Neural crest cell (in vitro differentiated cells): ENCODE data around the gene DBN1. TPM values are rescaled to one million over a fixed set of nuclear protein-coding genes. Genes with fewer than 3 reads are reported as not detected.

Source experiments
- DNase-seq: peaks from one replicate; pipeline ENCODE4 v3.0.0; 2021; ENCODE audit warnings: low read depth, mixed read lengths, low spot score
- H3K27ac Mint-ChIP-seq: one replicate; pipeline ENCODE4 v1.8.0; 2021; ENCODE audit warnings: mild to moderate bottlenecking, mixed read lengths; ENCODE audit not compliant: unreplicated experiment
- H3K27me3 Mint-ChIP-seq: 2 replicates; pipeline ENCODE4 v1.8.0; 2021; ENCODE audit warnings: low read depth, mild to moderate bottlenecking, mixed read lengths
- H3K36me3 Mint-ChIP-seq: 2 replicates; pipeline ENCODE4 v1.8.0; 2021; ENCODE audit warnings: low read depth, mild to moderate bottlenecking, mixed read lengths
- H3K4me1 Mint-ChIP-seq: 2 replicates; pipeline ENCODE4 v1.8.0; 2021; ENCODE audit warnings: mixed read lengths
- H3K4me3 Mint-ChIP-seq: one replicate; pipeline ENCODE4 v1.8.0; 2021; ENCODE audit warnings: mild to moderate bottlenecking, mixed read lengths
- H3K9me3 Mint-ChIP-seq: 2 replicates; pipeline ENCODE4 v1.8.0; 2021; ENCODE audit warnings: mixed read lengths
- CTCF ChIP-seq: fragments of 200-600 bp; sonication (generic); conservative IDR thresholded peaks from 2 replicates; pipeline ENCODE4 v1.5.0; 2021; ENCODE audit warnings: antibody characterized with exemption, mild to moderate bottlenecking
- total RNA-seq: library from RNA; stranded (reverse); gene quantifications from 2 replicates; pipeline ENCODE4 v1.2.1, GENCODE V29; 2021

DBN1 gene
- total RNA-seq, 1 donor from 2014 or later: 410 TPM

- Mint-ChIP-seq H3K4me1 (peaks cover 37% of the 10 kb centered on the region), H3K27ac (peak overlapping the region; percentile 78), H3K4me3 (peak overlapping the region; percentile 93), H3K36me3 (peaks cover 12% of the 10 kb centered on the region), H3K27me3 (peaks cover 37% of the 10 kb centered on the region), H3K9me3 (no peaks in the 10 kb centered on the region)
- TF ChIP-seq CTCF: no peak
- DNase-seq: no peak
These were observed 16.9 kb downstream of the DBN1 start for GRCh38 chr5:177456591-177456964.

GRCh38 chr5:177455661-177456590 is 17.5 kb downstream of the DBN1 start:
- H3K4me1 Mint-ChIP-seq: peaks cover 35% of the 10 kb centered on the region
- H3K9me3 Mint-ChIP-seq: no peaks in the 10 kb centered on the region
- DNase-seq: peak; percentile 98
- peak overlapping the region; percentile 93 for H3K4me3 Mint-ChIP-seq
- peaks cover 35% of the 10 kb centered on the region for H3K27me3 Mint-ChIP-seq
- peaks cover 9% of the 10 kb centered on the region for H3K36me3 Mint-ChIP-seq
- TF ChIP-seq CTCF: peak; percentile 96
- H3K27ac Mint-ChIP-seq: peak overlapping the region; percentile 78

GRCh38 chr5:177455036-177455660 is 18.3 kb downstream of the DBN1 start:
- peak; percentile 82 for TF ChIP-seq CTCF
- peak; percentile 84 for DNase-seq
- H3K36me3 Mint-ChIP-seq: peaks cover 12% of the 10 kb centered on the region
- peaks cover 38% of the 10 kb centered on the region for H3K27me3 Mint-ChIP-seq
- H3K27ac Mint-ChIP-seq: no peak overlapping the region
- no peaks in the 10 kb centered on the region for H3K9me3 Mint-ChIP-seq
- H3K4me3 Mint-ChIP-seq: peak overlapping the region; percentile 78
- peaks cover 43% of the 10 kb centered on the region for H3K4me1 Mint-ChIP-seq

- TF ChIP-seq CTCF: peak; percentile 97
- Mint-ChIP-seq H3K4me1 (peaks cover 45% of the 10 kb centered on the region), H3K9me3 (no peaks in the 10 kb centered on the region), H3K27ac (peak overlapping the region; percentile 50), H3K36me3 (peaks cover 12% of the 10 kb centered on the region), H3K4me3 (peak overlapping the region; percentile 91), H3K27me3 (peaks cover 42% of the 10 kb centered on the region)
- DNase-seq: peak; percentile 96
These were observed 18.9 kb downstream of the DBN1 start for GRCh38 chr5:177454397-177455035.

- H3K27ac Mint-ChIP-seq: peak overlapping the region; percentile 92
- H3K4me3 Mint-ChIP-seq: peak overlapping the region; percentile 91
- peaks cover 12% of the 10 kb centered on the region for H3K36me3 Mint-ChIP-seq
- peak; percentile 50 for DNase-seq
- H3K9me3 Mint-ChIP-seq: no peaks in the 10 kb centered on the region
- peaks cover 44% of the 10 kb centered on the region for H3K27me3 Mint-ChIP-seq
- peaks cover 51% of the 10 kb centered on the region for H3K4me1 Mint-ChIP-seq
- no peak for TF ChIP-seq CTCF
These were observed 19.5 kb downstream of the DBN1 start for GRCh38 chr5:177453852-177454396.
